Stomach smooth muscle (tissue), 2 donors: ENCODE measurements around the gene F11.
"Not testable (repeated sequence)": the region's sequence is repeated elsewhere in the genome, so short reads cannot be mapped to it uniquely, and the experiment has no call there.

Experiments used
- H3K27ac ChIP-seq: one replicate; pipeline ENCODE4 v1.7.0; 2013; ENCODE audit warnings: mild to moderate bottlenecking, low read length, inconsistent platforms
- H3K27me3 ChIP-seq, 2 donors: one replicate each; pipeline ENCODE4 v1.7.0; 2013; ENCODE audit warnings: low read length in 2 of 2; ENCODE audit not compliant: insufficient read depth in 2 of 2, control insufficient read depth in 1 of 2
- H3K36me3 ChIP-seq, 2 donors: one replicate each; pipeline ENCODE4 v1.7.0; 2013; ENCODE audit warnings: low read length in 2 of 2; ENCODE audit not compliant: control insufficient read depth in 2 of 2, insufficient read depth in 2 of 2
- H3K4me1 ChIP-seq: one replicate; pipeline ENCODE4 v1.7.0; 2013; ENCODE audit warnings: low read length; ENCODE audit not compliant: control insufficient read depth, insufficient read depth
- H3K4me3 ChIP-seq, 2 donors: one replicate each; pipeline ENCODE4 v1.7.0; 2013; ENCODE audit warnings: low read length in 2 of 2
- H3K9ac ChIP-seq, 2 donors: one replicate each; pipeline ENCODE4 v1.7.0; 2013; ENCODE audit warnings: low read length in 2 of 2, mild to moderate bottlenecking in 1 of 2
- H3K9me3 ChIP-seq, 2 donors: one replicate each; pipeline ENCODE4 v1.7.0; 2013; ENCODE audit warnings: low read length in 2 of 2; ENCODE audit not compliant: control insufficient read depth in 2 of 2
- donor health status: healthy.
- donor health status: Pancreatic carcinoma.

Gene F11

DNA sequence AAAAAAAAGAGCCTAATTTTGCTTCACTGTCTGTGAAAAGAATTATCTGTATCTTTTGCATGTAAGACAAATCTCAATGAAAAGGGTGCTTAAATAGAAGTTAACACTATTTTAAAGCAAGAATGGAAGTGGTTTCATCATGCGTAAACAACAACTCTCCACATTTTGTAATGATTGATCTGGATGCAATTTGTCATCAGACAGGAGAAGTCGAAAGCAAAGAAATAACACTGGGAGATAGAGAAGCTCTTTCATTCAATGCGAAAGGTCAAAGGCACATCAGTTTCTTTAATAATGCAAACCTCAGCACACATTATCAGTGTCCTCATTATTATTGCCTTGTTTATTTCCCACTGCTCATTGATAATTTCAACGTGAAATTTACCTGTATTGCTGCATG lies 29.9 kb upstream of the F11 start:
- Histone ChIP-seq H3K9ac (no peak overlapping the region), H3K4me1 (no peaks in the 10 kb centered on the region), H3K36me3 (no peaks in the 10 kb centered on the region), H3K27me3 (no peaks in the 10 kb centered on the region), H3K27ac (no peak overlapping the region), H3K4me3 (no peak overlapping the region), H3K9me3 (no peaks in the 10 kb centered on the region)

DNA sequence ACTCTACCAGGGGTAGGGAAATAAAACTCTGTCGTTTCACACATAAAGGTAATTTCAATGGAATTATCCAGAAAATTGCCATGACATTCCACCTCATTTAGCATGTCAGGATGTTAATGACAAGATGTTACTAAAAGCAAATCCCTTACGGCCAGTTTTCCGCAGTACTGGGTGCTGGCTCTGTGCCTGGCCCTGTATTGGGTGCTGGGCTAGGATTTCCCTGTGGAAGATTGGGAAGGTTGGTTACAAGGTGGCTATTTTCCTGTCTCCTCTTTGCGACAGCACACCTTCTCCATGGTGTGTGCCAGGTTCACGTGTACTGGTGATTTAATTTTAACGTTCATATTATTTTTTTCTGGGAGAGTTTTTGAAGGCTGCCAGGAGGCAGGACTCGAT lies 25.5 kb upstream of the F11 start:
- no peaks in the 10 kb centered on the region for H3K27me3 ChIP-seq
- H3K4me1 ChIP-seq, result no peaks in the 10 kb centered on the region
- no peaks in the 10 kb centered on the region for H3K9me3 ChIP-seq
- no peak overlapping the region for H3K27ac ChIP-seq
- no peak overlapping the region for H3K4me3 ChIP-seq
- no peaks in the 10 kb centered on the region for H3K36me3 ChIP-seq
- no peak overlapping the region for H3K9ac ChIP-seq

DNA sequence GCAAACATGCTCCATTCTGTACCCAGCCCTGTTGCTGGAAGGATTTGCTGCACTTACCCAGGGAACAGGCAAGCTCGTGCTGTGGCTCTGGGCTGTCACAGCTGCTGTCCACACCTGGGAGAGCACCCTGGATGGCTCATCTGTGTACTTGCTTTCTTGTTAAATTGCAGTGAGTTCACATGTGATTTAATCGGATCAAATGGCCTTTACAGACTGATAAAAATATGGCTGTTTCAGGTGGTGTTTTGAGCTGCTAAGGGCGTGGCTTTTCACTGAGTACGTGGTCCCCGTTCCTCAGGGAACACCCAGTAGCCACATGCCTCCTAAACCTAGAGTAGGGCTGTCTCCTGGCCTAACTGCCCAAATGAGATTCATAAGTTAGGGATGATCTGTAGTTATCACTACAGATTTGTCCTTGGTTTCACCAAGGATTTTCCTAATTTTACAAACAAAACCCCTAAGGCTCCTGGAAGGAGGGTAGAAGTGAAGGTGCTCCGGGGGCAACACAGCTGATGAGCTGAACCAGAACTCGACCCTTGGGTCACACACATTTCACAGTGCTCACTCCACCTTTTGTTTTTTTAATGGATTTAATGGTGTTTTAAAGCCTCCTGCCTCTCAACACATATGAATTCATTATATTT lies 25.0 kb upstream of the F11 start:
- no peaks in the 10 kb centered on the region for H3K9me3 ChIP-seq
- no peaks in the 10 kb centered on the region for H3K27me3 ChIP-seq
- no peaks in the 10 kb centered on the region for H3K4me1 ChIP-seq
- H3K9ac ChIP-seq, result no peak overlapping the region
- no peak overlapping the region for H3K4me3 ChIP-seq
- no peaks in the 10 kb centered on the region for H3K36me3 ChIP-seq
- no peak overlapping the region for H3K27ac ChIP-seq

DNA sequence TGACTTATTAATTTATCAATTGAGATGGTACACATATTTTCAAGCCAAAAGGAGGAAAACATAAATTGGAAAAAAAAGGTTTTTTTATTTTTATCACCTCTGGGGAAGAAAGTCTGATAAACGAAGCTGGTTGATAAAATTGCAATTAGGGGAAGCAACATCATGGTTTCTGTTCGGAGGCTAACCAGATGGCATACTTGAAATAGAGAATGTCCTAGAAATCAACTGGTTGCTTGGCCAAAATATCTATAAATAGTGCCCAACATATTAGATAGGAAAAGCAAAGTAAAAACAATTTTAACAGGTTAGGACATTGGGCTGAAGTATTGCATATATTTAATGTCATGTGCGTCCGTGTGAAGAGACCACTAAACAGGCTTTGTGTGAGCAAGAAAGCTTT lies 24.4 kb upstream of the F11 start:
- H3K9me3 ChIP-seq, result no peaks in the 10 kb centered on the region
- no peak overlapping the region for H3K9ac ChIP-seq
- H3K4me3 ChIP-seq, result no peak overlapping the region
- H3K4me1 ChIP-seq, result no peaks in the 10 kb centered on the region
- no peaks in the 10 kb centered on the region for H3K27me3 ChIP-seq
- H3K27ac ChIP-seq, result no peak overlapping the region
- H3K36me3 ChIP-seq, result no peaks in the 10 kb centered on the region

DNA sequence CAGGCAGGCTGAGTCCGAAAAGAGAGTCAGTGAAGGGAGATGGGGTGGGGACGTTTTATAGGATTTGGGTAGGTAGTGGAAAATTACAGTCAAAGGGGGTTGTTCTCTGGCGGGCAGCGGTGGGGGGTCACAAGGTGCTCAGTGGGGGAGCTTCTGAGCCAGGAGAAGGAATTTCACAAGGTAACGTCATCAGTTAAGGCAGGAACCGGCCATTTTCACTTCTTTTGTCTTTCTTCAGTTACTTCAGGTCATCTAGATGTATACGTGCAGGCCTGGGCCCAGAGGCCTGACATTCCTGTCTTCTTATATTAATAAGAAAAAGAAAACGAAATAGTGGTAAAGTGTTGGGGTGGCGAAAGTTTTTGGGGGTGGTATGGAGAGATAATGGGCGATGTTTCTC lies 24.0 kb upstream of the F11 start:
- not testable (repeated sequence) for H3K4me3 ChIP-seq, H3K36me3 ChIP-seq, H3K9ac ChIP-seq, H3K9me3 ChIP-seq, H3K27me3 ChIP-seq, H3K27ac ChIP-seq, H3K4me1 ChIP-seq

DNA sequence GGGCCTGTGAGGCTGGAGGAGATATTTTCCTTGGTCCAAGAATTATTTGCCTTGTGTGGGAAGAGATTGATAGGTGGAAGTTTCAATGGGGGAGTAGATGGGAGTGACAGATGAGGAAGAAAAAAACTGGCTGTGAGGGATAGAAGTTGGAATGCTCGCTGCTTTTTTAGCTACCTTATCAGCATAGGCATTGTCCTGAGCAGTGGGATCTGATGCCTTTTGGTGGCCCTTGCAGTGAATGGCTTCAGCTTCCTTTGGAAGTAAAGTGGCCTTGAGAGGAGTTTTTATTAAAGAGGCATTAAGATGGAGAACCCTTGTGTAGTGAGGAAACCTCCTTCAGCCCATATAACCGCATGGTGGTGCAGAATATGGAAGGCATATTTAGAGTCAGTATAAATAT lies 22.7 kb upstream of the F11 start:
- no peaks in the 10 kb centered on the region for H3K9me3 ChIP-seq

DNA sequence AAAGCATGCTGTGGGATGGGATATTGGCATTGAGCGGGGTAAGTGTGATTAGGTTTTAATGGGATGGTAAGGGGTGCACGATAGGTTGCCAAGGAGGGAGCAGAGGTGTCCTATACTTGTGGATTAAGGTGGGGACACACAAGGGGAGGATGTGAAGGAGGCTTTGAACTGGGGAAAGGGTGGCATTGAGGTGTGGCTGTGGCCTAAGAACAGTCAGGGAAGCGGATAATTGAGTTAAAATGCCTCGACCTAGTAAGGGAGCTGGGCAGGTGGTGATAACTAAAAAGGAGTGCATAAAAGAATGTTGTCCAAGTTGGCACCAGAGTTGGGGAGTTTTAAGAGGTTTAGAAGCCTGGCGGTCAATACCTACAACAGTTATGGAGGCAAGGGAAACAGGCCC lies 21.2 kb upstream of the F11 start:
- no peaks in the 10 kb centered on the region for H3K36me3 ChIP-seq
- H3K27me3 ChIP-seq, result no peaks in the 10 kb centered on the region
- H3K9ac ChIP-seq, result no peak overlapping the region
- H3K9me3 ChIP-seq, result no peaks in the 10 kb centered on the region
- no peaks in the 10 kb centered on the region for H3K4me1 ChIP-seq
- H3K4me3 ChIP-seq, result no peak overlapping the region
- H3K27ac ChIP-seq, result no peak overlapping the region

More for the DNA sequence above, 22.7 kb upstream of the F11 start:
- H3K36me3 ChIP-seq, result no peaks in the 10 kb centered on the region
- H3K4me3 ChIP-seq, result no peak overlapping the region
- H3K4me1 ChIP-seq, result no peaks in the 10 kb centered on the region
- no peak overlapping the region for H3K9ac ChIP-seq
- H3K27me3 ChIP-seq, result no peaks in the 10 kb centered on the region
- no peak overlapping the region for H3K27ac ChIP-seq

DNA sequence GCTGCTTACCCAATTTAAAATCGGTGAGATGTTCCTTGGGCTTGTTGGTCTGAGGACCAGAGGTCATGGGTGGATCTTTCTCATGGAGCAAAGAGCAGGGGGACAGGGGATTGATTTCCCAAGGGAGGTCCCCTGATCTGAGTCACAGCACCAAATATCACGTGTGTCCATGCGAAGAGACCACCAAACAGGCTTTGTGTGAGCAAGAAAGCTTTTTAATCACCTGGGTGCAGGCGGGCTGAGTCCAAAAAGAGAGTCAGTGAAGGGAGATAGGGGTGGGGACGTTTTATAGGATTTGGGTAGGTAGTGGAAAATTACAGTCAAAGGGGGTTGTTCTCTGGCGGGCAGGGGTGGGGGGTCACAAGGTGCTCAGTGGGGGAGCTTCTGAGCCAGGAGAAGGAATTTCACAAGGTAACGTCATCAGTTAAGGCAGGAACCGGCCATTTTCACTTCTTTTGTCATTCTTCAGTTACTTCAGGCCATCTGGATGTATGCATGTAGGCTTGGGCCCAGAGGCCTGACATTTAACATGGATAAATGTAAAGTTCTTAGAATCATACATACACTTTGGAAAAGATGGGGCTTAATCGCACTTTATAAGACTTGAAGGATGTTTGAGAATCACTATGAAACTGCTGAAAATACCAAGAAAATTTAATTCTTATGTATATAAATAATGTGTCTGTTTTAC lies 18.8 kb upstream of the F11 start:
- not testable (repeated sequence) for H3K36me3 ChIP-seq, H3K4me3 ChIP-seq, H3K27ac ChIP-seq, H3K27me3 ChIP-seq, H3K9me3 ChIP-seq, H3K9ac ChIP-seq, H3K4me1 ChIP-seq

DNA sequence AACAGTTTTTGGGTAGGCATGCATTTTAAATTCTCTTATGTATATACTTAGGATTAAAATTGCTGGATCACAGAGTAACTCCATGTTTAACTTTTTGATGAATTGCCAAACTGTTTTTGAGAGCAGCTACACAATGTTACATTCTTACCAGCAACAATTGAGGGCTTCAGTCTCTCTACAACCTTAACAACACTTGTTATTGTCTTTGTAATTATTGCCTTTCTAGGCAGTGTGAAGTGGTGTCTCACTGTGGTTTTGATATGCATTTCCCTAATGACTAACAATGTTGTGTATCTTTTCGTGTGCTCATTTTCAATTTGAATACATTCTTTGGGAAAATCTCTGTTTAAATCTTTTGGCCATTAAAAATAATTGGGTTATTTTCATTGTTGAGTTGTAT lies 17.3 kb upstream of the F11 start:
- no peaks in the 10 kb centered on the region for H3K9me3 ChIP-seq
- no peak overlapping the region for H3K9ac ChIP-seq
- no peak overlapping the region for H3K4me3 ChIP-seq
- no peaks in the 10 kb centered on the region for H3K27me3 ChIP-seq
- H3K36me3 ChIP-seq, result peaks cover 0 to 3% of the 10 kb centered on the region in 2 donors
- H3K4me1 ChIP-seq, result no peaks in the 10 kb centered on the region
- no peak overlapping the region for H3K27ac ChIP-seq

DNA sequence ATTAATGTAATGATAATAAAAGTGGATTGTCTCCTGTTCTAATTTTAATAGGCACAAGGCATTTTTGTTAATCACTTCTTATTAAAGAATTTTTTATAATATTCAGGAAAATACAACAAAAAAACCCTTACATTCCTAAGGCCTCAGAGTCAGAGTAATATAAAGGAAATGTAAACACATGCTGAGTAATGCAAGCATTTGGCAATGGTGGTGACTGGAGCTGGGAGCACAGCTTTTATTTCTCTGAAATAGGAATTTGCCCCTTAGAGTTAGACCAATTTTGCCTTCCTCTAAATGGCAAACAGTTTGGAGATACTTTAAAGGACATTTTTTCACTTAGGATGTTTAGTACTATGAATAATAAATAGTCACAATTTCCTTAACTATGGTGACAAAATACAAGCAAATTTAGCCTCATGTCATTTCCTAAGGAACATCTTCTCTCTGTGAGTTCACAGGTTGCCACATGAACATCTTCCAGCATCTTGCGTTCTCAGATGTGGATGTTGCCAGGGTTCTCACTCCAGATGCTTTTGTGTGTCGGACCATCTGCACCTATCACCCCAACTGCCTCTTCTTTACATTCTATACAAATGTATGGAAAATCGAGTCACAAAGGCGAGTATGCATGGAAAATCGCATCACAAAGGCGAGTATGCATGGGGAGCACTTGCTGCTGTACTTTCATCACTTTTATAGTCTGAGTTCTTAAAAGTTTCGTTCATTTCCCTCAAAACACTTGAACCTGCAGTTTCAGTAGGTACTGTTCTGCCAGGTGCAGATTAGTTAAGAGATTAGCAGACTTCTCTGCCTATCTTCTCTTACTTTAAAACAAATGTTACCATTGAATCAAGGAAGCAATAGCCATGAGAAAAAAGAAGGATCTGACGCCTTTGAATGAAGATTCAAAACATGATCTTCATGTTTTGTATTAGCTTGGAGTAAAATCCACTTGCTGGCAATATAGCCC lies 15.9 kb upstream of the F11 start:
- Histone ChIP-seq H3K36me3 (peaks cover 0 to 3% of the 10 kb centered on the region in 2 donors), H3K9ac (no peak overlapping the region), H3K27me3 (no peaks in the 10 kb centered on the region), H3K9me3 (no peaks in the 10 kb centered on the region), H3K4me1 (no peaks in the 10 kb centered on the region), H3K27ac (no peak overlapping the region), H3K4me3 (no peak overlapping the region)
